ENCODE data around the gene RANBP17.
A peak's percentile ranks its signal among the peaks of the same experiment; 100 is the strongest.
"Not testable (repeated sequence)": the region's sequence is repeated elsewhere in the genome, so short reads cannot be mapped to it uniquely, and the experiment has no call there.

The RANBP17 gene

GRCh38 chr5:170913573-170913972, 51.8 kb downstream of the RANBP17 start:
- no peak for TF ChIP-seq CTCF (conservative IDR thresholded peaks at IDR 0.05; ENCODE audit: low read depth, low read length)
- no peak for DNase-seq (ENCODE audit: low read depth)
- no peak overlapping the region for H3K4me3 ChIP-seq (ENCODE audit: low read length)

GRCh38 chr5:170917113-170917512, 55.3 kb downstream of the RANBP17 start:
- DNase-seq (ENCODE audit: low read depth): no peak
- H3K4me3 ChIP-seq (ENCODE audit: low read length): no peak overlapping the region
- TF ChIP-seq CTCF (conservative IDR thresholded peaks at IDR 0.05; ENCODE audit: low read depth, low read length): peak; percentile 25

DNA sequence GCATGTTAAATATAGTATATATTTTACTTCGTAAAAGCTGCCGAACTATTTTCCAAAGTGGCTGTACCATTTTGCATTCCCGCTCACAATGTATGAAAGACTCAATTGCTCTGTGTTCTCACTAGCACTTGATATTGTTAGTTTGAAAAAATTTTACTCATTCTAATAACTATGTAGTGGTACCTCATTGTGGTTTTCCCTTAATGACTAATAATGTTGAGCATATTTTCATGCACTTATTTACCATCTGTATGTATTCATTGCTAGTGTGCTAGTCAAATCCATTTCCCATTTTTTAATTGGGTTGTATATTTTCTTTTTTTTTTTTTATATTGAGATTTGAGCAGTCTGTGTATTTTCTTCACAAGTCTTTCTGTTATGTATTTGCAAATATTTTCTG, 58.4 kb downstream of the RANBP17 start:
- no peak for DNase-seq (ENCODE audit: low read depth)

DNA sequence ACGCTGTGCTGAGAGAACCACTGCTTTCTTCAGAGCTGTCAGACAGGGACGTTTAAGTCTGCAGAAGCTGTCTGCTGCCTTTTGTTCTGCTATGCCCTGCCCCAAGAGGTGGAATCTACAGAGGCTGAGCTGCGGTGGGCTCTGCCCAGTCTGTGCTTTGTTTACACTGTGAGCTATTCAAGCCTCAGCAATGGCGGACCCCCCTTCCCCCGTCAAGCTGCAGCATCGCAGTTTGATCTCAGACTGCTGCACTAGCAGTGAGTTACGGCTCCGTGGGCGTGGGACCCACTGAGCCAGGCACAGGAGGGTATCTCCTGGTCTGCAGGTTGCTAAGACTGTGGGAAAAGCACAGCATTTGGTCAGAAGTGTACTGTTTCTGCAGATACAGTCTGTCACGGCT, 60.5 kb downstream of the RANBP17 start:
- not testable (repeated sequence) for H3K4me3 ChIP-seq (ENCODE audit: low read length); DNase-seq (ENCODE audit: low read depth)

More for the DNA sequence above, 58.4 kb downstream of the RANBP17 start:
- TF ChIP-seq CTCF (conservative IDR thresholded peaks at IDR 0.05; ENCODE audit: low read depth, low read length): no peak
- H3K4me3 ChIP-seq (ENCODE audit: low read length): no peak overlapping the region

GRCh38 chr5:170923910-170924620, 62.2 kb downstream of the RANBP17 start:
- no peak for DNase-seq (ENCODE audit: low read depth)
- no peak overlapping the region for H3K4me3 ChIP-seq (ENCODE audit: low read length)
- TF ChIP-seq CTCF (conservative IDR thresholded peaks at IDR 0.05; ENCODE audit: low read depth, low read length): no peak

DNA sequence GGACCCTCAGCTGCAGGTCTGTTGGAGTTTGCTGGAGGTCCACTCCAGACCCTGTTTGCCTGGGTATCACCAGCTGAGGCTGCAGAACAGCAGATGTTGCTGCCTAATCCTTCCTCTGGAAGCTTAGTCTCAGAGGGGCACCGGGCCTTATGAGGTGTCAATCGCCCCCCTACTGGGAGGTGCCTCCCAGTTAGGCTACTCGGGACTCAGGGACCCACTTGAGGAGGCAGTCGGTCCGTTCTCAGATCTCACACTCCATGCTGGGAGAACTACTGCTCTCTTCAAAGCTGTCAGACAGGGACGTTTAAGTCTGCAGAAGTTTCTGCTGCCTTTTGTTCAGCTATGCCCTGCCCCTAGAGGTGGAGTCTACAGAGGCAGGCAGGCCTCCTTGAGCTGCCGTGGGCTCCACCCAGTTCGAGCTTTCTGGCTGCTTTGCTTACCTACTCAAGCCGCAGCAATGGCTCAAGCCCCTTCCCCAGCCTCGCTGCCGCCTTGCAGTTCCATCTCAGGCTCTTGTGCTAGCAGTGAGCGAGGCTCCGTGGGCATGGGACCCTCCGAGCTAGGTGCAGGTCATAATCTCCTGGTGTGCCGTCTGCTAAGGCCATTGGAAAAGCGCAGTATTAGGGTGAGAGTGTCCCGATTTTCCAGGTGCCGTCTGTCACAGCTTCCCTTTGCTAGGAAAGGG, 73.9 kb downstream of the RANBP17 start:
- not testable (repeated sequence) for DNase-seq (ENCODE audit: low read depth); H3K4me3 ChIP-seq (ENCODE audit: low read length)

- no peak for DNase-seq (ENCODE audit: low read depth)
- no peak for TF ChIP-seq CTCF (conservative IDR thresholded peaks at IDR 0.05; ENCODE audit: low read depth, low read length)
- no peak overlapping the region for H3K4me3 ChIP-seq (ENCODE audit: low read length)
Measured at GRCh38 chr5:170937072-170937471, 75.3 kb downstream of the RANBP17 start.

DNA sequence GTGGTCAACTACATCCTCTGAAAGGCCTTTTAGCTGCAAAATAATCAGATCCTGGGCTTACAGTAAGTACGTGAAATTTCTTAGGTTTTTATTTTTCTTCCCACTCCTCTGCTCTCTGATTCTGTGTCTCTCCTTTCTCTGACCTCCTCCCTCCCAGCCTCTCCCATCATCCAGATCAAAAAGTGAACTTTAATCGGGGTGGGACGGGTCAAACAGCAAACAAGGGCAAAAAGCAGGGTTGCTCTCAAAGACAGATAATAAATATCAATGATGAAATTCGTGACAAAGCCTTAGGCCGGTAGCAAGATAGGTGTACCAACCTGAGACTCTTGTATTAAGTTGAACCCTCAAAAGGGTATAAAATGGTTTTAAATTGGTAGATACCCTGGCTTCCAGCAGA, 76.1 kb downstream of the RANBP17 start:
- no peak for TF ChIP-seq CTCF (conservative IDR thresholded peaks at IDR 0.05; ENCODE audit: low read depth, low read length)

More for the DNA sequence above, 76.1 kb downstream of the RANBP17 start:
- no peak for DNase-seq (ENCODE audit: low read depth)
- no peak overlapping the region for H3K4me3 ChIP-seq (ENCODE audit: low read length)
